GM18520 (cell line): Measurements from ENCODE around the gene STK38L.
"Not testable (repeated sequence)": the region's sequence is repeated elsewhere in the genome, so short reads cannot be mapped to it uniquely, and the experiment has no call there.

Source experiments
- ATAC-seq: cut with Tn5 transposase; IDR thresholded peaks from one replicate; pipeline ENCODE4 v1.9.1; 2021; ENCODE audit not compliant: unreplicated experiment

The STK38L gene

GRCh38 chr12:27226407-27226929 is 17.6 kb upstream of the STK38L start:
- no peak for ATAC-seq

GRCh38 chr12:27229367-27229766 is 14.7 kb upstream of the STK38L start:
- ATAC-seq: no peak

- not testable (repeated sequence) for ATAC-seq
Measured at GRCh38 chr12:27231374-27231773, 12.7 kb upstream of the STK38L start.

- ATAC-seq: no peak
Measured at GRCh38 chr12:27233814-27234213, 10.3 kb upstream of the STK38L start.

GRCh38 chr12:27236498-27236897 is 7.6 kb upstream of the STK38L start:
- ATAC-seq: no peak

GRCh38 chr12:27237790-27238771 is 6.0 kb upstream of the STK38L start:
- peak; percentile 40 for ATAC-seq

GRCh38 chr12:27243006-27243405 is 1.1 kb upstream of the STK38L start:
- ATAC-seq: no peak

GRCh38 chr12:27244689-27245488 is 803 bp downstream of the STK38L start:
- ATAC-seq: no peak

- no peak for ATAC-seq
Measured at GRCh38 chr12:27246141-27246540, 2.1 kb downstream of the STK38L start.

- no peak for ATAC-seq
Measured at GRCh38 chr12:27246774-27247173, 2.7 kb downstream of the STK38L start.

GRCh38 chr12:27252934-27253333 is 8.8 kb downstream of the STK38L start:
- no peak for ATAC-seq

- ATAC-seq: no peak
Measured at GRCh38 chr12:27253347-27253746, 9.3 kb downstream of the STK38L start.

- no peak for ATAC-seq
Measured at GRCh38 chr12:27255806-27256205, 11.7 kb downstream of the STK38L start.

GRCh38 chr12:27257104-27257843 is 13.2 kb downstream of the STK38L start:
- no peak for ATAC-seq

GRCh38 chr12:27260746-27261145 is 16.7 kb downstream of the STK38L start:
- ATAC-seq: no peak

GRCh38 chr12:27261866-27262265 is 17.8 kb downstream of the STK38L start:
- no peak for ATAC-seq

- ATAC-seq: no peak
Measured at GRCh38 chr12:27270148-27270547, 26.1 kb downstream of the STK38L start.

- ATAC-seq: no peak
Measured at GRCh38 chr12:27271206-27271605, 27.1 kb downstream of the STK38L start.

GRCh38 chr12:27272373-27273028 is 28.4 kb downstream of the STK38L start:
- no peak for ATAC-seq

GRCh38 chr12:27273114-27273513 is 29.0 kb downstream of the STK38L start:
- ATAC-seq: no peak
